ENCODE results near the gene CLCA4. TPM values are rescaled to one million over a fixed set of nuclear protein-coding genes. Genes with fewer than 3 reads are reported as not detected.
A peak's percentile ranks its signal among the peaks of the same experiment; 100 is the strongest.
"Not testable (repeated sequence)": the region's sequence is repeated elsewhere in the genome, so short reads cannot be mapped to it uniquely, and the experiment has no call there.

CLCA4 gene
- polyA plus RNA-seq (2014; cell fraction: cytosol; rRNA removed): not detected in 2 replicates
- polyA plus RNA-seq (2014; cell fraction: nucleus; rRNA removed): not detected in 2 replicates

- no peak for DNase-seq (ENCODE audit: low spot score)
Measured at GRCh38 chr1:86546787-86547221, at the start of gene CLCA4. Gene CLCA4, plus strand, starts transcription at chr1:86547078. Its CDS starts 42 bp downstream, at chr1:86547120.

DNA sequence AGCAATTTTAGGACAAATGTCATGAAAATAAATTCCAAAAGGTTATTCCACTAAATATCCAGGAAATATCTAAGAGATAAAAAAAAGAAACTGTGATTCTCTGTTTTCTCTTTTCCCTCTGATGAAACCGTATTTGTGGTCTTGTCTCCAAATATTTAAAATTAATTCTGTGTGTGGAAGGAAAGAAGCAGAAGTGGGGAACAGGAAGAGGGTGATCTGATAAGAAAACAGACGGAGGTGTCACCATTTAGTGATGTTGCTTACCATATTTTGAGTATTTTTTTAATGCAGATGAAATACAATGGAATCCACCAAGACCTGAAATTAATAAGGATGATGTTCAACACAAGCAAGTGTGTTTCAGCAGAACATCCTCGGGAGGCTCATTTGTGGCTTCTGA is 48.6 kb upstream of the CLCA4 start:
- DNase-seq (ENCODE audit: low spot score): no peak

- no peak for DNase-seq (ENCODE audit: low spot score)
Measured at GRCh38 chr1:86499987-86500593, 46.8 kb upstream of the CLCA4 start.

- no peak for DNase-seq (ENCODE audit: low spot score)
Measured at GRCh38 chr1:86500714-86501113, 46.2 kb upstream of the CLCA4 start.

- DNase-seq (ENCODE audit: low spot score): not testable (repeated sequence)
Measured at GRCh38 chr1:86502125-86502646, 44.7 kb upstream of the CLCA4 start.

DNA sequence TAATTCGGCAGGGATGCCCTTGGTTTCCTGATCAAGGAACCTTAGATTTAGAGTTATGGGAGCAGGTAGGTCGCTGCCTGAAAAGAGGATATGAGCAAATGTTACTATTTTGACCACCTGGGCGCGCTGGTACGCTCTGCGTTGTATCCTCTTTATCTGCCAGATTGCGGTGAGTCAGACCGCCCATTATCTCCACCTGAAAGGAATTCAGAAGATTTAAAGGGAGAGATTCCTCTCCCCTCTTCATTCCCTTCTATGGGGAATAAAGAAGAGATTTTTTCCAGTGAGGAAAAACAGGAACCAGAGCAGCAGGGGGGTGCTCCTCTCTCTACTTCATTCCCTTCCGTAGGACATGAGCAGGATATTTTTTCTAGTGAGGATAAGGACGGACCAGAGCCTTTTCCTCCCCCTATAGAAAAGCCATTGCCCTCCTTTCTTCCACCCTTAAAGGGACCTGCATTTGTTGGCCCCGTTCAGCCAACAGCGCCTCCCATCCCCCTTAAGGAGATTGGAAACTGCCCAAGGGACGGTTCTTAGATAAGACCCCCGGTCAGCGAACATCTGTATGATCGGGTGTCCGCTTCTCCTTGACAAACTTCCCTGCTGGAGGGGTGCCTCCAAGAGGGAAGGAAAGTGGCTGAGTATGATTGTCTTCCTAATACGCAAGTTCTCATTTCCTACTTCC is 44.0 kb upstream of the CLCA4 start:
- DNase-seq (ENCODE audit: low spot score): no peak

DNA sequence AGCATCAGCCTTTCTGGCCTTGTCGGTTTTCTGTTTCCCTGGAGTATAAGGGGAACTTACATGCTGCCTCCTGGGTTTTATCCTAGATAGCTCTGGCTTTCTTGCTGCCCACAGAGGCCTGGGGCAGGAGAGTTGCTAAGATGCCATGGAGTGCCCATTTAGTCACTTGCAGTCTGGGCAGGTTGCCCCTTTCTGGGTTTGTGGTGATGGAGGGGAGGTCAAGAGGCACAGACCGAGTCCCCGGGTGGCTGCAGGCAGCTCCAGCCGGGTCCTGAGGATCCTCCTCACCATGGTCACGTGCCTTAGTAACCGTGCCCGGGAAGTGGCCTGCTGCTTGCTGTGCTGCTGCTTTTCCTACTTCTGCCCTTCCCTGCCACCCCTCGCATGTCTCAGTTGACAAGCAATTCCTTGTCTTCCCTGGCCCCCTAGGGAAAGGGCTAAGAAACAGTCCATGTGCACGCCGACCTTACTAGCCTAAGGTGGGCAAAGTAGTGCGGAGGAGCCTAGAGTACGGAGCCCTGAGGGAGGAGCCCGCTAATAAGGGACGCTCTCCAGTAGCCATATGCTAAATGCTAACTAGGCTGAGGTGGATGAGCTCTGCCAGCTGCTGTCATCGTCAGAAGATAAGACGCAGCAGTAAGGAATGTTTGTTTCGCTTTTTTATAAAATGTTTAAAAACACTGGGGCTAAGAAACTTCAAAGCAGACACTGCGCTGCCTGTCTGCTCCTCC is 43.3 kb upstream of the CLCA4 start:
- DNase-seq (ENCODE audit: low spot score): peak; percentile 42

GRCh38 chr1:86504137-86504479 is 42.8 kb upstream of the CLCA4 start:
- DNase-seq (ENCODE audit: low spot score): no peak

- no peak for DNase-seq (ENCODE audit: low spot score)
Measured at GRCh38 chr1:86504895-86505563, 41.8 kb upstream of the CLCA4 start.

DNA sequence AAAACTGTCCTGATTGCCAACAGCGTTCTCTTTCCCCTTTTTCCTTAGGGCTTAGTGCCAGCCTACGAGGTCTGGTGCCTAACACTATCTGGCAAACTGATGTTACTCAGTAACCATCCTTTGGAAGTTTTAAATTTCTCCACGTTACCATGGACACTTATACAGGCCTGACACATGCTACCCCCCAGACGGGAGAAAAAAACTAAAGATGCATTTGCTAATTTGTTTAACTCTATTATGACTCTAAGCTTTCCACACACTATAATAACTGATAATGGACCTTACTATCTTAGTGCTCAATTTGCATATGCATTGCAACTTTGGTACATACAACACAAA is 41.3 kb upstream of the CLCA4 start:
- DNase-seq (ENCODE audit: low spot score): no peak

DNA sequence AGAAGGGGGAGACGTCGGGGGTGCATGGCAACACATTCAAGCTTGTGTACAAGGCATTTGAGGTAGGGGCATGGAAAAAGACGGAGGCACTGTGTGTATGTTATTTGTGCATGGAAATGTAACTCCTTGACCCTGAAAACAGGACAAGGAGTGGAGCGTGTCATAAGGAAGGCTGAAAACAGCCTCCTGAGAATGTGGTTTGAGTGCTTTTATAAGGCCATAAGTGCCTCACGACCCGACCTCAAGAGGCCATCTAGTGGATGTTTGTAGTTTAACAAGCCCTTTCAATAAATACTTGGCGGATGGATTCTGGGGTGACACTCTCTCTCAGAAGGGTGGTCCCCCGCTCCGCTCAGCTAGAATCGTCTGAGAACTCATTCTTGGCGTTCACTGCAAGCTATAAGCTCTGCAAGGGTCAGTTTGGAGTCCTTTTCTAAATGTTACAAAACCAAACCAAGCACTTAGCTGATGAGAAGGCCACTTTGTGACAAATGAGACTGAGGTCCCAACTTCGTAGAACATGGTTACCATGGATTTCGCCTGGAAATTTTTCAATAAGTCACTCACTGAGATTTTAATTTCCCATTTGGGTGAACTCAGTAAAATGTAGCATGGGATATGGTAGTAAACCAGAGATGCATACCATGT is 38.8 kb upstream of the CLCA4 start:
- no peak for DNase-seq (ENCODE audit: low spot score)

GRCh38 chr1:86508583-86508969 is 38.3 kb upstream of the CLCA4 start:
- DNase-seq (ENCODE audit: low spot score): no peak

DNA sequence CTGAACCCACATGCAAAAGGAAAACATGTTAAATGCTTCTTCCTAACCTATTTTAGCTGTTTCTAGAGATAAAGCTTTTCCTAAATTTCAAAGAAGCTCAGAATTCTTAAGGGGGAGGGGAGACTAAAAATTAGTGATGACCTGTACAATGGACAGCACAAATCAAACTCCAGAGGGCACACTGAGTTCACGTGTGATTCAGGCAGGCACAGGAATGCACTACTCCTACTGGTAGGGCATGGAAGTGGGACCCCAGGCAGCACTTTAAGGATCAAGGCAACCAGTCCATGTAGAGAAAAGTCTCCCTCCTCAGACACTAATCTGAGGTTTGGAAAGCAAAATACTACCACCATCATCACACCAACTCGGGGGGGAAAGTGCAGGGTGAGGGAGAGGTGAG is 31.3 kb upstream of the CLCA4 start:
- no peak for DNase-seq (ENCODE audit: low spot score)

GRCh38 chr1:86516335-86516734 is 30.5 kb upstream of the CLCA4 start:
- no peak for DNase-seq (ENCODE audit: low spot score)

- no peak for DNase-seq (ENCODE audit: low spot score)
Measured at GRCh38 chr1:86517336-86517735, 29.5 kb upstream of the CLCA4 start.

- DNase-seq (ENCODE audit: low spot score): no peak
Measured at GRCh38 chr1:86520789-86521521, 25.9 kb upstream of the CLCA4 start.

DNA sequence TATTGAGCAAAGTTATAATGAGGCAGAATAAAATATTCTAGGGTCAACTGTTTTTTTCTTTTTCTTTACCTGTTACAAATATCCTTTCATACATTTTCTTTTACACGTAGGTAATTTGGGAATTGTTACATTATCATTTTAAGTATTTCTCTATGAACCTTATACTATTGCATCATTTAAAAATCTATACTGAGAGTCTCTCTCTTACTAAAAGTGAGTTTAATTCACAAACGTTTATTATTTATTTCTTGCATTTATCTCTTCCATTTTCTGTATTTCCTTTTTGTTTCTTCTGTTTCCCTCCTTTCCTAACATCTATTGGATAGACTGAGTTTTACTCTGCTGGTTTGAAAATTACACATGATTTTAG is 25.4 kb upstream of the CLCA4 start:
- DNase-seq (ENCODE audit: low spot score): no peak

DNA sequence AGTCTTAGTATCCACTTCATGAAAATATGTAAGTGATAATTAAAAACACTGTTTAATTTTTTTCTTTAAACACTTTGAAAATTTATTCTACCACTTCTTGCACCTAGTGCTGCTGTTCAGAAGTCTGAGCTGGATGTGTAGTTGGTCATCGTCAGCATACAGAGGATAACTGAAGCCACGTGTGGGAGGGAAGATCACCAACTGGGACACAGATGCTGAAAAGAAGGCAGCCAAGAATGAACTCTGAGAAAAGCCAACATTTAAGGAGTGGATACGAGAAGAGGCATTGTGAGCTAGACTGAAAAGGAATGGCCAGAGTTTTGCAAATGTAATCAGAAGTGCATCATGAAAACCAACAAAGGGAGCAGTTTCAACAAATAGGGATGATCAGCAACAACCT is 24.6 kb upstream of the CLCA4 start:
- DNase-seq (ENCODE audit: low spot score): no peak

- no peak for DNase-seq (ENCODE audit: low spot score)
Measured at GRCh38 chr1:86523670-86524354, 23.1 kb upstream of the CLCA4 start.

GRCh38 chr1:86527306-86527705 is 19.6 kb upstream of the CLCA4 start:
- DNase-seq (ENCODE audit: low spot score): no peak
